Breast epithelium (tissue), 3 donors: ENCODE measurements around the gene RGS7.

Experiments
- POLR2A ChIP-seq: fragments of 450-650 bp; IDR thresholded peaks from one replicate; pipeline ENCODE4 v1.6.1; 2016; ENCODE audit warnings: antibody characterized with exemption, mild to moderate bottlenecking, moderate library complexity
- POLR2AphosphoS5 ChIP-seq, 3 donors: sonication (generic); formaldehyde crosslinking; IDR thresholded peaks; one replicate each; pipeline ENCODE4 v1.6.1; 2017; ENCODE audit warnings: antibody characterized with exemption in 3 of 3
- TF ChIP-seq, protein P1 (sequence below), 3 donors: fragments of 450-650 bp; IDR thresholded peaks; one replicate each; pipeline ENCODE4 v1.5.1; 2016 to 2017; ENCODE audit warnings: antibody characterized with exemption in 3 of 3, mild to moderate bottlenecking in 3 of 3, moderate library complexity in 3 of 3

DNA sequence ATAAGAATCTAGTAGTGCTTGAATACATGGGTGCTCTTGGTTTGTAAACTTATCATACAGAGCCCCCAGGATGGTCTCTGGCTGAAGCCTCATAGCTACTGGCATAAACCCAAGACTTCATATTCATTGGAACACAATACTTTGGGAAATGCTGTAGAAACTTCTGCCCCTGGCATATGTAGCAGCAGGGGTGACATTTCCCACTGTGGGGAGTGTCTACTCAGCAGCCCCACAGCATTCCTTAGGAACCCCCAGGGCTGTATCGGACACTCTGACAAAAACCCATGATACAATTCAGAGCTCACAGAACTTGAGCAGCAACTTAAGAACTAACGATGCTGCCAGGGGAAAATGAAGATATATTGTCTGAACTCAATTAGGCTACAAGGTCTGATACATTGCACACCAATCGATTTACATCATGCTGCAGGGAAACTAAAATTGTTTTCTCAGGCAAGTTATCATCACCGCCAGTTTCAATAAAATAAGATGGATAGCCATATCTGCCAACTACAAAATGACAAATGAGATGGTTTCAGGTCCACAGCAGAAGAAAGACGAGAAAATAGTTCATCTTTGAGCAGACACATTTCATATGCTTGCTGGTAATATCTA, 564.0 kb downstream of the RGS7 start:
- TF ChIP-seq POLR2A (no peak), POLR2AphosphoS5 (IDR thresholded peaks at IDR 0.05) (no peak)
- TF ChIP-seq, protein P1, sequence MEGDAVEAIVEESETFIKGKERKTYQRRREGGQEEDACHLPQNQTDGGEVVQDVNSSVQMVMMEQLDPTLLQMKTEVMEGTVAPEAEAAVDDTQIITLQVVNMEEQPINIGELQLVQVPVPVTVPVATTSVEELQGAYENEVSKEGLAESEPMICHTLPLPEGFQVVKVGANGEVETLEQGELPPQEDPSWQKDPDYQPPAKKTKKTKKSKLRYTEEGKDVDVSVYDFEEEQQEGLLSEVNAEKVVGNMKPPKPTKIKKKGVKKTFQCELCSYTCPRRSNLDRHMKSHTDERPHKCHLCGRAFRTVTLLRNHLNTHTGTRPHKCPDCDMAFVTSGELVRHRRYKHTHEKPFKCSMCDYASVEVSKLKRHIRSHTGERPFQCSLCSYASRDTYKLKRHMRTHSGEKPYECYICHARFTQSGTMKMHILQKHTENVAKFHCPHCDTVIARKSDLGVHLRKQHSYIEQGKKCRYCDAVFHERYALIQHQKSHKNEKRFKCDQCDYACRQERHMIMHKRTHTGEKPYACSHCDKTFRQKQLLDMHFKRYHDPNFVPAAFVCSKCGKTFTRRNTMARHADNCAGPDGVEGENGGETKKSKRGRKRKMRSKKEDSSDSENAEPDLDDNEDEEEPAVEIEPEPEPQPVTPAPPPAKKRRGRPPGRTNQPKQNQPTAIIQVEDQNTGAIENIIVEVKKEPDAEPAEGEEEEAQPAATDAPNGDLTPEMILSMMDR (IDR thresholded peaks at IDR 0.05) = no peak
